Gastroesophageal sphincter (tissue), 4 donors: ENCODE results near the gene DNAJC21. TPM values are rescaled to one million over a fixed set of nuclear protein-coding genes. Genes with fewer than 3 reads are reported as not detected.
"Not testable (repeated sequence)": the region's sequence is repeated elsewhere in the genome, so short reads cannot be mapped to it uniquely, and the experiment has no call there.

Experiments used
- ATAC-seq: fragments of 150-250 bp; one replicate; pipeline ENCODE4 v1.9.1; 2016; ENCODE audit warnings: mild to moderate bottlenecking, moderate library complexity
- H3K27ac ChIP-seq, 4 donors: fragments of 200-600 bp; sonication (generic) in 3 of 4; 1 replicate in 3 of 4; 2 replicates in 1 of 4; pipeline ENCODE4 v1.5.1; 2016 to 2019
- H3K27me3 ChIP-seq: fragments of 200-600 bp; sonication (generic); one replicate; pipeline ENCODE4 v1.5.1; 2019
- H3K36me3 ChIP-seq, 2 donors: fragments of 200-600 bp; sonication (generic); one replicate each; pipeline ENCODE4 v1.5.1; 2019; ENCODE audit warnings: control low read depth in 1 of 2
- H3K4me1 ChIP-seq, 3 donors: fragments of 200-600 bp; sonication (generic); 1 replicate in 2 of 3; 2 replicates in 1 of 3; pipeline ENCODE4 v1.5.1; 2016 to 2019; ENCODE audit warnings: control low read depth in 2 of 3
- H3K4me3 ChIP-seq, 2 donors: fragments of 200-600 bp; sonication (generic); one replicate each; pipeline ENCODE4 v1.5.1; 2019; ENCODE audit warnings: mild to moderate bottlenecking in 1 of 2, moderate library complexity in 1 of 2
- H3K9me3 ChIP-seq, 3 donors: fragments of 200-600 bp; sonication (generic); one replicate each; pipeline ENCODE4 v1.5.1; 2017 to 2019; ENCODE audit warnings: control low read depth in 2 of 3
- CTCF ChIP-seq, 4 experiments: fragments of 200-600 bp in 2 of 4; fragments of 450-650 bp in 2 of 4; sonication (generic) in 1 of 4; IDR thresholded peaks; one replicate each; pipeline ENCODE4 v1.5.1; 2017 to 2019; ENCODE audit warnings: antibody characterized with exemption in 4 of 4, mild to moderate bottlenecking in 2 of 4, moderate library complexity in 2 of 4
- EP300 ChIP-seq: sonication (generic); formaldehyde crosslinking; IDR thresholded peaks from one replicate; pipeline ENCODE4 v1.6.1; 2017; ENCODE audit warnings: antibody characterized with exemption, mild to moderate bottlenecking
- POLR2A ChIP-seq, 2 donors: fragments of 450-650 bp; IDR thresholded peaks; one replicate each; pipeline ENCODE4 v1.6.1; 2017; ENCODE audit warnings: antibody characterized with exemption in 2 of 2, mild to moderate bottlenecking in 2 of 2, moderate library complexity in 1 of 2
- POLR2AphosphoS5 ChIP-seq: sonication (generic); formaldehyde crosslinking; IDR thresholded peaks from one replicate; pipeline ENCODE4 v1.6.1; 2017; ENCODE audit warnings: antibody characterized with exemption
- WGBS, 2 donors: methylation state at CpG; one replicate each; pipeline ENCODE4 v1.1.5; 2018; ENCODE audit warnings: low coverage in 1 of 2; 5-methylcytosine and 5-hydroxymethylcytosine counted together
- total RNA-seq, 4 donors: library from RNA; depleted of rRNA; stranded (reverse); fragments of >200 nt; gene quantifications; one replicate each; pipeline ENCODE4 v1.1.0, GENCODE V29; 2016

Gene DNAJC21
- total RNA-seq, 4 donors from 2014 or later: 46.8 to 99.8 (median 70.3) TPM

- Histone ChIP-seq H3K36me3 (peaks cover 0 to 57% of the 10 kb centered on the region in 2 donors), H3K4me1 (peaks cover 8 to 40% (median 11%) of the 10 kb centered on the region in 3 donors), H3K27me3 (no peaks in the 10 kb centered on the region), H3K4me3 (no peak overlapping the region), H3K27ac (no peak overlapping the region), H3K9me3 (no peaks in the 10 kb centered on the region)
- 72 to 82% methylated on average over 2 to 4 of the region's 4 CpGs for WGBS, 2 donors
- ATAC-seq: no peak
- TF ChIP-seq CTCF (IDR thresholded peaks at IDR 0.05): no peak
- TF ChIP-seq EP300: no peak
- TF ChIP-seq POLR2A (IDR thresholded peaks at IDR 0.05): no peak
- no peak for TF ChIP-seq POLR2AphosphoS5
These were observed 10.3 kb upstream of the DNAJC21 start for GRCh38 chr5:34919077-34919476.

GRCh38 chr5:34923256-34923655 lies 6.1 kb upstream of the DNAJC21 start:
- peaks cover 0 to 85% of the 10 kb centered on the region in 2 donors for H3K36me3 ChIP-seq

GRCh38 chr5:34923694-34924461 lies 5.5 kb upstream of the DNAJC21 start:
- TF ChIP-seq POLR2AphosphoS5 (peak; percentile 64), CTCF (IDR thresholded peaks at IDR 0.05) (no peak)
- no peak for ATAC-seq
- Histone ChIP-seq H3K27ac (peak overlapping the region in 2 of 4 donors; percentile 13 to 65), H3K4me1 (peaks cover 0 to 21% (median 0%) of the 10 kb centered on the region in 3 donors), H3K27me3 (no peaks in the 10 kb centered on the region), H3K9me3 (no peaks in the 10 kb centered on the region), H3K36me3 (peaks cover 0 to 80% of the 10 kb centered on the region in 2 donors), H3K4me3 (no peak overlapping the region)
- WGBS, 2 donors: 29 to 36% methylated on average over 3 of the region's 3 CpGs

More at GRCh38 chr5:34923256-34923655, 6.1 kb upstream of the DNAJC21 start:
- H3K4me1 ChIP-seq: peaks cover 0 to 15% (median 0%) of the 10 kb centered on the region in 3 donors
- not testable (repeated sequence) for H3K27me3 ChIP-seq, H3K4me3 ChIP-seq, H3K9me3 ChIP-seq, ATAC-seq
- peak overlapping the region in 2 of 4 donors; percentile 13 to 65 for H3K27ac ChIP-seq
- 94 to 96% methylated on average over 5 to 9 of the region's 9 CpGs for WGBS, 2 donors

- no peak for ATAC-seq
- Histone ChIP-seq H3K27me3 (no peaks in the 10 kb centered on the region), H3K9me3 (no peaks in the 10 kb centered on the region), H3K27ac (peak overlapping the region in 1 of 4 donors; percentile 13), H3K4me1 (peaks cover 0 to 22% (median 0%) of the 10 kb centered on the region in 3 donors), H3K4me3 (no peak overlapping the region), H3K36me3 (peaks cover 0 to 75% of the 10 kb centered on the region in 2 donors)
- TF ChIP-seq POLR2A (IDR thresholded peaks at IDR 0.05): no peak
These were observed 4.9 kb upstream of the DNAJC21 start for GRCh38 chr5:34924462-34924765.

GRCh38 chr5:34926318-34926888 lies 3.0 kb upstream of the DNAJC21 start:
- ATAC-seq: no peak
- no peak overlapping the region for H3K27ac ChIP-seq
- H3K27me3 ChIP-seq: no peaks in the 10 kb centered on the region
- WGBS, 2 donors: 90 to 95% methylated on average over 2 of the region's 3 CpGs
- peaks cover 7 to 33% (median 8%) of the 10 kb centered on the region in 3 donors for H3K4me1 ChIP-seq
- H3K4me3 ChIP-seq: no peak overlapping the region
- no peak for TF ChIP-seq POLR2AphosphoS5
- TF ChIP-seq POLR2A (IDR thresholded peaks at IDR 0.05): no peak
- TF ChIP-seq CTCF (IDR thresholded peaks at IDR 0.05): no peak
- TF ChIP-seq EP300: no peak
- no peaks in the 10 kb centered on the region for H3K9me3 ChIP-seq
- peaks cover 0 to 55% of the 10 kb centered on the region in 2 donors for H3K36me3 ChIP-seq

- H3K27me3 ChIP-seq: no peaks in the 10 kb centered on the region
- no peak overlapping the region for H3K27ac ChIP-seq
- ATAC-seq: no peak
- H3K9me3 ChIP-seq: no peaks in the 10 kb centered on the region
- no peak overlapping the region for H3K4me3 ChIP-seq
- TF ChIP-seq POLR2A (IDR thresholded peaks at IDR 0.05) (no peak), CTCF (IDR thresholded peaks at IDR 0.05) (no peak), EP300 (no peak), POLR2AphosphoS5 (no peak)
- H3K4me1 ChIP-seq: peaks cover 8 to 45% (median 9%) of the 10 kb centered on the region in 3 donors
- peaks cover 0 to 41% of the 10 kb centered on the region in 2 donors for H3K36me3 ChIP-seq
- 71 to 89% methylated on average over 4 to 5 of the region's 5 CpGs for WGBS, 2 donors
These were observed 1.6 kb upstream of the DNAJC21 start for GRCh38 chr5:34927785-34928184.
